ENCODE results near the gene DDRGK1. TPM values are rescaled to one million over a fixed set of nuclear protein-coding genes. Genes with fewer than 3 reads are reported as not detected.

Gene DDRGK1
- total and polyA plus RNA-seq, 2 of the 8 experiments (the other 6 are each of a cell fraction or from before 2014, with no cell fraction given): 29.4 to 42.0 TPM

DNA sequence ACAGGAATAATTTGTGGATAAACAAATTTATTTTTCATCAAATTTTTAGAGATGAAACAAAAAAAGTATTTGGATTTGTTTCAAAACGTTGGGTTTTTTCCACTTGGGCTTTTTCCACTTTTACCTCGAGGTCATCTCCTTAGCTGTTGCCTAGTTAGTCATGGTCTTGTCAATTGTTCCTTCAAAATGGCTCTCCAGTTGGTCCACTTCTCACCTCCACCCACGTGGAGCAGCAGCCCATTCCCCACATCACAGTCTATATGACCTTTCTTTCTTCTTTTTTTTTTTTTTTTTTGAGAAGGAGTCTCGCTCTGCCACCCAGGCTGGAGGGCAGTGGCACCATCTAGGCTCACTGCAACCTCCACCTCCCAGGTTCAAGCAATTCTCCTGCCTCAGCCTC, 41.2 kb upstream of the DDRGK1 start:
- H2BK15ac ChIP-seq (ENCODE audit: low read length): no peak overlapping the region
- no peaks in the 10 kb centered on the region for H3K79me1 ChIP-seq (ENCODE audit: low read depth, low read length)
- no peak overlapping the region for H3K4me2 ChIP-seq (ENCODE audit: insufficient read depth in 1 of 2, low read depth in 2 of 2, low read length in 2 of 2)
- no peak overlapping the region for H3K56ac ChIP-seq (replicated peaks; ENCODE audit: insufficient read length, low read depth, low read length)
- H2BK120ac ChIP-seq (replicated peaks; ENCODE audit: low read depth, low read length): no peak overlapping the region
- no peak overlapping the region for H4K8ac ChIP-seq (ENCODE audit: extremely low read depth, insufficient read depth, low read length)
- peaks cover 0 to 8% of the 10 kb centered on the region in 2 experiments for H4K20me1 ChIP-seq (replicated peaks in 1 of 2; ENCODE audit: control insufficient read depth in 1 of 2, insufficient read depth in 2 of 2, low read length in 2 of 2)
- no peak overlapping the region for H4K91ac ChIP-seq (replicated peaks; ENCODE audit: insufficient read length, low read length)
- DNase-seq (ENCODE audit: low read depth in 1 of 2, low spot score in 2 of 2) (no peak), FAIRE-seq (no peak)
- H4K5ac ChIP-seq (ENCODE audit: insufficient read length, low read depth, low read length): no peak overlapping the region
- ChIA-PET POLR2A (ENCODE audit: partially characterized antibody) (no interaction called here), CTCF (ENCODE audit: partially characterized antibody) (interaction anchor here (3.1 to 7.6 kb wide), 4 partner anchors 14 to 69 kb away, joined by 14 to 111 read pairs (median 44); no protein-coding TSS in a partner anchor)
- H3K27ac ChIP-seq (ENCODE audit: low read depth, low read length): no peak overlapping the region
- H3K9ac ChIP-seq (replicated peaks in 1 of 4; ENCODE audit: extremely low read depth in 1 of 4, low read depth in 3 of 4, low read length in 3 of 4): no peak overlapping the region
- no peak overlapping the region for H2AK5ac ChIP-seq (ENCODE audit: low read depth, low read length)
- H2AFZ ChIP-seq (ENCODE audit: low read length): no peak overlapping the region
- WGBS, 2 experiments (ENCODE audit: extremely low coverage in 1 of 2, insufficient coverage in 1 of 2, insufficient read length in 1 of 2, insufficient replicate concordance in 2 of 2, low coverage in 1 of 2, low lambda C conversion rate in 2 of 2, missing lambda C conversion rate in 1 of 2): 80% methylated on average over 3 of the region's 4 CpGs; no CpG with 5 or more reads in 1 of the 2 experiments
- no peak overlapping the region for H2BK5ac ChIP-seq (ENCODE audit: low read depth, low read length)
- H3K18ac ChIP-seq (ENCODE audit: extremely low read depth, low read length): no peak overlapping the region
- H3K9me3 ChIP-seq (ENCODE audit: insufficient read depth in 2 of 2, low read depth in 1 of 2, low read length in 1 of 2): no peaks in the 10 kb centered on the region
- peaks cover 2 to 30% (median 24%) of the 10 kb centered on the region in 4 experiments for H3K27me3 ChIP-seq (replicated peaks in 1 of 4; ENCODE audit: control insufficient read depth in 3 of 4, extremely low read depth in 1 of 4, insufficient read depth in 3 of 4, low read length in 3 of 4)
- H2BK20ac ChIP-seq (ENCODE audit: low read length): no peak overlapping the region
- H3K4me3 ChIP-seq (ENCODE audit: extremely low read depth in 1 of 4, insufficient read depth in 2 of 4, low read depth in 3 of 4, low read length in 4 of 4): no peak overlapping the region
- H3K23ac ChIP-seq (ENCODE audit: insufficient read length): no peak overlapping the region
- no peak overlapping the region for H2BK12ac ChIP-seq (ENCODE audit: low read depth, low read length)
- peaks cover 4% of the 10 kb centered on the region; the same call in 1 of the 2 replicates for H3K23me2 ChIP-seq (ENCODE audit: low read depth, low read length)
- H3K79me2 ChIP-seq (ENCODE audit: control insufficient read depth in 1 of 2, insufficient read depth in 2 of 2, low read length in 2 of 2): no peaks in the 10 kb centered on the region
- no peaks in the 10 kb centered on the region for H3K36me3 ChIP-seq (ENCODE audit: control insufficient read depth in 2 of 4, insufficient read depth in 4 of 4, low read length in 3 of 4)
- no peak overlapping the region for H3K14ac ChIP-seq (ENCODE audit: insufficient read length)
- no peak overlapping the region for H3K4ac ChIP-seq (replicated peaks; ENCODE audit: insufficient read length, low read depth, low read length)
- peaks cover 0 to 8% (median 1%) of the 10 kb centered on the region in 4 experiments; a peak in 4 of 7 replicates for H3K4me1 ChIP-seq (replicated peaks in 1 of 4; ENCODE audit: control insufficient read depth in 3 of 4, insufficient read depth in 4 of 4, low read length in 3 of 4)
- TF ChIP-seq EP300 (IDR thresholded peaks at IDR 0.05; ENCODE audit: borderline replicate concordance in 1 of 2, low read depth in 2 of 2, low read length in 2 of 2): no peak
- TF ChIP-seq SRF (IDR thresholded peaks at IDR 0.05; ENCODE audit: low read depth, low read length): no peak
- no peak for TF ChIP-seq TEAD4 (IDR thresholded peaks at IDR 0.05; ENCODE audit: low read depth, low read length)
- TF ChIP-seq KDM5A (IDR thresholded peaks at IDR 0.05; ENCODE audit: low read length): no peak
- TF ChIP-seq POLR2AphosphoS5 (IDR thresholded peaks at IDR 0.05; ENCODE audit: low read depth, low read length): no peak
- no peak for TF ChIP-seq BACH1 (IDR thresholded peaks at IDR 0.05; ENCODE audit: low read length)
- no peak for TF ChIP-seq TAF1 (IDR thresholded peaks at IDR 0.05; ENCODE audit: low read depth, low read length)
- no peak for TF ChIP-seq POU5F1 (IDR thresholded peaks at IDR 0.05; ENCODE audit: low read depth, low read length)
- TF ChIP-seq, protein P1, sequence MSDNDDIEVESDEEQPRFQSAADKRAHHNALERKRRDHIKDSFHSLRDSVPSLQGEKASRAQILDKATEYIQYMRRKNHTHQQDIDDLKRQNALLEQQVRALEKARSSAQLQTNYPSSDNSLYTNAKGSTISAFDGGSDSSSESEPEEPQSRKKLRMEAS (IDR thresholded peaks at IDR 0.05): no peak
- no peak for TF ChIP-seq GABPA (IDR thresholded peaks at IDR 0.05; ENCODE audit: borderline replicate concordance, insufficient read depth, low read length)
- TF ChIP-seq TAF7 (optimal IDR thresholded peaks at IDR 0.05; ENCODE audit: borderline replicate concordance, low read depth, low read length): no peak
- TF ChIP-seq, protein P2, sequence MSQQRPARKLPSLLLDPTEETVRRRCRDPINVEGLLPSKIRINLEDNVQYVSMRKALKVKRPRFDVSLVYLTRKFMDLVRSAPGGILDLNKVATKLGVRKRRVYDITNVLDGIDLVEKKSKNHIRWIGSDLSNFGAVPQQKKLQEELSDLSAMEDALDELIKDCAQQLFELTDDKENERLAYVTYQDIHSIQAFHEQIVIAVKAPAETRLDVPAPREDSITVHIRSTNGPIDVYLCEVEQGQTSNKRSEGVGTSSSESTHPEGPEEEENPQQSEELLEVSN (IDR thresholded peaks at IDR 0.05): no peak
- no peak for TF ChIP-seq HDAC6 (IDR thresholded peaks at IDR 0.05; ENCODE audit: low read depth, low read length)
- TF ChIP-seq KDM1A (IDR thresholded peaks at IDR 0.05; ENCODE audit: borderline replicate concordance, low read length): no peak
